Mesenteric fat pad (tissue), 1 donor: ENCODE results near the gene FAM89B. TPM values are rescaled to one million over a fixed set of nuclear protein-coding genes. Genes with fewer than 3 reads are reported as not detected.

ENCODE experiments used
- total RNA-seq: library from RNA; stranded (reverse); fragmentation: NEBNext Ultra II Directional; extraction: Animal tissue kit (Norgen Biotek cat#: 25700); gene quantifications from one replicate; pipeline ENCODE4 v1.2.1, GENCODE V29; 2021
- donor health status: DM: yes; HTN: yes; CAD: no.

FAM89B gene
- total RNA-seq, 1 donor from 2014 or later = 37.4 TPM

Other genes starting within 250 kb of the FAM89B start
- 34.1 TPM for gene DPF2, start 238.7 kb upstream of the FAM89B start, total RNA-seq
- gene TIGD3, start 217.8 kb upstream of the FAM89B start, total RNA-seq = not detected
- gene SLC25A45, start 189.9 kb upstream of the FAM89B start, total RNA-seq = 8.7 TPM
- gene FRMD8, start 185.9 kb upstream of the FAM89B start, total RNA-seq = 44.0 TPM
- 1,527 TPM for gene NEAT1, start 149.7 kb upstream of the FAM89B start, total RNA-seq
- 11,495 TPM for gene MALAT1, start 73.5 kb upstream of the FAM89B start, total RNA-seq
- 87.0 TPM for gene SCYL1, start 47.5 kb upstream of the FAM89B start, total RNA-seq
- gene LTBP3, start 14.2 kb upstream of the FAM89B start, total RNA-seq = 91.9 TPM
- 34.9 TPM for gene ZNRD2, start 2.1 kb upstream of the FAM89B start, total RNA-seq
- gene EHBP1L1, start 3.5 kb downstream of the FAM89B start, total RNA-seq = 78.6 TPM
- gene KCNK7, start 23.3 kb downstream of the FAM89B start, total RNA-seq = 1.5 TPM
- 67.6 TPM for gene MAP3K11, start 41.7 kb downstream of the FAM89B start, total RNA-seq
- gene PCNX3, start 43.2 kb downstream of the FAM89B start, total RNA-seq = 30.6 TPM
- 54.5 TPM for gene SIPA1, start 65.6 kb downstream of the FAM89B start, total RNA-seq
- 80.0 TPM for gene RELA, start 90.4 kb downstream of the FAM89B start, total RNA-seq
- 49.9 TPM for gene KAT5, start 139.7 kb downstream of the FAM89B start, total RNA-seq
- 71.8 TPM for gene RNASEH2C, start 148.3 kb downstream of the FAM89B start, total RNA-seq
- gene AP5B1, start 208.4 kb downstream of the FAM89B start, total RNA-seq = 51.8 TPM
- not detected for gene OVOL1, start 214.5 kb downstream of the FAM89B start, total RNA-seq